GM12878 (cell line): ENCODE results near the gene SPATA45. TPM values are rescaled to one million over a fixed set of nuclear protein-coding genes. Genes with fewer than 3 reads are reported as not detected.
A peak's percentile ranks its signal among the peaks of the same experiment; 100 is the strongest.

Experiments used
- ATF7 ChIP-seq: fragments of 450-650 bp; IDR thresholded peaks from 2 replicates; pipeline ENCODE4 v1.6.1; 2016; ENCODE audit warnings: low read depth, mild to moderate bottlenecking
- BRCA1 ChIP-seq: IDR thresholded peaks from 2 replicates; pipeline ENCODE4 v1.6.1; 2011; ENCODE audit warnings: low read depth, low read length, improper control_type of control experiment
- CHD1 ChIP-seq: IDR thresholded peaks from 2 replicates; pipeline ENCODE4 v1.6.1; 2012; ENCODE audit warnings: low read depth, low read length, improper control_type of control experiment
- CHD2 ChIP-seq: IDR thresholded peaks from 2 replicates; pipeline ENCODE4 v1.6.1; 2011; ENCODE audit warnings: low read depth, low read length, improper control_type of control experiment, borderline replicate concordance
- FOXK2 ChIP-seq: fragments of 450-650 bp; IDR thresholded peaks from 2 replicates; pipeline ENCODE4 v1.6.1; 2017; ENCODE audit warnings: mild to moderate bottlenecking, moderate library complexity
- IRF4 ChIP-seq: IDR thresholded peaks from 2 replicates; pipeline ENCODE4 v1.6.1; 2011; ENCODE audit warnings: low read depth, low read length
- JUNB ChIP-seq: IDR thresholded peaks from 2 replicates; pipeline ENCODE4 v1.6.1; 2016; ENCODE audit warnings: antibody characterized with exemption, mild to moderate bottlenecking
- KDM1A ChIP-seq: fragments of 200-600 bp; sonication (generic); IDR thresholded peaks from 2 replicates; pipeline ENCODE4 v1.6.1; 2016; ENCODE audit warnings: borderline replicate concordance
- MTA2 ChIP-seq: fragments of 450-650 bp; IDR thresholded peaks from 2 replicates; pipeline ENCODE4 v1.6.1; 2016; ENCODE audit warnings: low read depth, mild to moderate bottlenecking, moderate library complexity
- MXI1 ChIP-seq: fragments of 150-350 bp; IDR thresholded peaks from 2 replicates; pipeline ENCODE4 v1.6.1; 2011; ENCODE audit warnings: low read depth, mild to moderate bottlenecking, inconsistent platforms, low read length, improper control_type of control experiment
- NFXL1 ChIP-seq: fragments of 450-650 bp; IDR thresholded peaks from 2 replicates; pipeline ENCODE4 v1.6.1; 2017; ENCODE audit warnings: antibody characterized with exemption, mild to moderate bottlenecking, borderline replicate concordance
- POU2F2 ChIP-seq: IDR thresholded peaks from 3 replicates; pipeline ENCODE4 v1.6.1; 2011; ENCODE audit warnings: low read depth, mild to moderate bottlenecking, low read length, borderline replicate concordance
- RAD21 ChIP-seq: IDR thresholded peaks from 2 replicates; pipeline ENCODE4 v1.6.1; 2011; ENCODE audit warnings: mild to moderate bottlenecking, low read depth, low read length, moderate library complexity; ENCODE audit not compliant: insufficient read depth
- RB1 ChIP-seq: fragments of 450-650 bp; formaldehyde crosslinking; IDR thresholded peaks from 2 replicates; pipeline ENCODE4 v1.6.1; 2017; ENCODE audit warnings: mild to moderate bottlenecking, borderline replicate concordance
- SMAD5 ChIP-seq: IDR thresholded peaks from 2 replicates; pipeline ENCODE4 v1.6.1; 2016; ENCODE audit warnings: antibody characterized with exemption, low read depth
- SMC3 ChIP-seq: IDR thresholded peaks from 2 replicates; pipeline ENCODE4 v1.6.1; 2011; ENCODE audit warnings: low read length, improper control_type of control experiment, borderline replicate concordance
- SUPT20H ChIP-seq: IDR thresholded peaks from 2 replicates; pipeline ENCODE4 v1.6.1; 2011; ENCODE audit warnings: low read depth, mild to moderate bottlenecking, low read length, moderate library complexity, borderline replicate concordance; ENCODE audit not compliant: control insufficient read depth
- TARDBP ChIP-seq: IDR thresholded peaks from 2 replicates; pipeline ENCODE4 v1.6.1; 2016; ENCODE audit warnings: borderline replicate concordance
- YBX1 ChIP-seq: fragments of 450-650 bp; IDR thresholded peaks from 2 replicates; pipeline ENCODE4 v1.6.1; 2016; ENCODE audit warnings: antibody characterized with exemption
- ZNF24 ChIP-seq: fragments of 450-650 bp; IDR thresholded peaks from 2 replicates; pipeline ENCODE4 v1.6.1; 2017; ENCODE audit warnings: antibody characterized with exemption, mild to moderate bottlenecking
- polyA plus RNA-seq, 11 experiments: library from polyadenylated mRNA; depleted of rRNA in 4 of 11; unstranded in 6 of 11; stranded (reverse) in 5 of 11; fragments of >200 nt; fragmentation: Nextera tagmentation in 4 of 11; fragmentation: Illumina TruSeq in 1 of 11; extraction: Ambion mirVana in 4 of 11; extraction: Trizol in 1 of 11; gene quantifications; 1 replicate in 1 of 11; 2 replicates in 10 of 11; pipeline versions ENCODE4 v1.2.1 to v1.2.3, GENCODE V29; 2011 to 2016; ENCODE audit warnings: inconsistent platforms in 2 of 11, missing spikeins in 2 of 11, low read depth in 1 of 11
- total RNA-seq, 4 experiments: library from RNA; depleted of rRNA in 3 of 4; stranded (reverse); fragments of >200 nt in 3 of 4; fragmentation: Illumina TruSeq in 1 of 4; extraction: Trizol in 1 of 4; gene quantifications; 2 replicates each; pipeline versions ENCODE4 v1.2.1 to v1.2.3, GENCODE V29; 2013 to 2021
- TF ChIP-seq, protein P1 (sequence below): fragments of 450-650 bp; IDR thresholded peaks from 2 replicates; pipeline ENCODE4 v1.6.1; 2016; ENCODE audit warnings: mild to moderate bottlenecking
- TF ChIP-seq, protein P2 (sequence below): IDR thresholded peaks from 2 replicates; pipeline ENCODE4 v1.6.1; 2012; ENCODE audit warnings: low read depth, low read length, improper control_type of control experiment
- TF ChIP-seq, protein P3 (sequence below): fragments of 450-650 bp; IDR thresholded peaks from 2 replicates; pipeline ENCODE4 v1.6.1; 2014; ENCODE audit warnings: mild to moderate bottlenecking
- TF ChIP-seq, protein P4 (sequence below): fragments of 450-650 bp; IDR thresholded peaks from 2 replicates; pipeline ENCODE4 v1.6.1; 2017; ENCODE audit warnings: mild to moderate bottlenecking, moderate library complexity

SPATA45 gene
- total and polyA plus RNA-seq, 10 of the 15 experiments (the other 5 are each of a cell fraction or from before 2014, with no cell fraction given) = 0.22 to 0.37 (median 0.31) TPM; not detected in 7

DNA sequence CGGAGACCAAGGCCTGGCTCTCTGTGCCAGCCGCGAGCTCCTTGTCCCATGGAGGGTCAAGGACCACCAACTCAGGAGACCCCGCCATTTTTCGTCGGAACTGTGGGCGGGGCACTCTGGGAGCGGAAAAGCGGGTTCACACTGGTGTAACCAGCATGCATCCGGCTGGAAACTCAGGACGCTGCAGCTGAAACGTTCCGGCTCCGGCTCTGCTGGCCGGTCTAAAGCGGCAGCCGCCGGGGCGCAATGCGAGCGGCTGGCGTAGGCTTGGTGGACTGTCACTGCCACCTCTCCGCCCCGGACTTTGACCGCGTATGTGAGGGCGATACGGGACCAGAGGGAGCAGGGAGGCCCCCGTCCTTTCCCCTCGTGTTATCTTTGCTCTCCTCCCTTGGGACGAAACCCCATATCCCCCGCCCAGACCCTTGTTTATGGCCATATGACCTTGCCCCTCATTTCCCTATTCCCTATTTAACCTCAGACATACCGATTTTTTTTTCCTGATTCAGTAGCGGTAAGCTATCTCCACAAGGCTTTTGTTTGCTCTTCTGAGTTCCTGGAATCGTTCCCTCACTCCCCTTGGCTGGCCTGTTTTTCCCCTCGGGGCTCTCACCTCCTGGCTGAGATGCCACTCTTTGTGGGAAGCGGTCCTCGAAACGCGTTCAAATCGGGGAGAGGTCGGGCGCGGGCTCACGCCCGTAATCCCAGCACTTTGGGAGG lies 55.6 kb downstream of the SPATA45 start, which contains the start of the genes NSL1 and TATDN3 (continued):
- TF ChIP-seq YBX1 (no peak), IRF4 (peak; percentile 88), NFXL1 (no peak), SMC3 (no peak; the same call in 1 of the 2 replicates), ATF7 (peak; percentile 58; the same call in 1 of the 2 replicates), MTA2 (peak; percentile 52), TARDBP (0 out of 2 replicates have a peak, but pooled peaks have one; percentile 85), RB1 (peak; percentile 98; the same call in 1 of the 2 replicates), FOXK2 (no peak), ZNF24 (peak; percentile 75; the same call in 1 of the 2 replicates), RAD21 (no peak), CHD1 (no peak; the same call in 1 of the 2 replicates), POU2F2 (peak; percentile 93), SMAD5 (peak; percentile 92), CHD2 (peak; percentile 75), MXI1 (peak; percentile 91), BRCA1 (no peak), SUPT20H (no peak), KDM1A (no peak), JUNB (no peak)
- TF ChIP-seq, protein P1, sequence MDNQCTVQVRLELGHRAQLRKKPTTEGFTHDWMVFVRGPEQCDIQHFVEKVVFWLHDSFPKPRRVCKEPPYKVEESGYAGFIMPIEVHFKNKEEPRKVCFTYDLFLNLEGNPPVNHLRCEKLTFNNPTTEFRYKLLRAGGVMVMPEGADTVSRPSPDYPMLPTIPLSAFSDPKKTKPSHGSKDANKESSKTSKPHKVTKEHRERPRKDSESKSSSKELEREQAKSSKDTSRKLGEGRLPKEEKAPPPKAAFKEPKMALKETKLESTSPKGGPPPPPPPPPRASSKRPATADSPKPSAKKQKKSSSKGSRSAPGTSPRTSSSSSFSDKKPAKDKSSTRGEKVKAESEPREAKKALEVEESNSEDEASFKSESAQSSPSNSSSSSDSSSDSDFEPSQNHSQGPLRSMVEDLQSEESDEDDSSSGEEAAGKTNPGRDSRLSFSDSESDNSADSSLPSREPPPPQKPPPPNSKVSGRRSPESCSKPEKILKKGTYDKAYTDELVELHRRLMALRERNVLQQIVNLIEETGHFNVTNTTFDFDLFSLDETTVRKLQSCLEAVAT = peak; percentile 75; the same call in 1 of the 2 replicates
- TF ChIP-seq, protein P2, sequence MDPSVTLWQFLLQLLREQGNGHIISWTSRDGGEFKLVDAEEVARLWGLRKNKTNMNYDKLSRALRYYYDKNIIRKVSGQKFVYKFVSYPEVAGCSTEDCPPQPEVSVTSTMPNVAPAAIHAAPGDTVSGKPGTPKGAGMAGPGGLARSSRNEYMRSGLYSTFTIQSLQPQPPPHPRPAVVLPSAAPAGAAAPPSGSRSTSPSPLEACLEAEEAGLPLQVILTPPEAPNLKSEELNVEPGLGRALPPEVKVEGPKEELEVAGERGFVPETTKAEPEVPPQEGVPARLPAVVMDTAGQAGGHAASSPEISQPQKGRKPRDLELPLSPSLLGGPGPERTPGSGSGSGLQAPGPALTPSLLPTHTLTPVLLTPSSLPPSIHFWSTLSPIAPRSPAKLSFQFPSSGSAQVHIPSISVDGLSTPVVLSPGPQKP = no peak
- TF ChIP-seq, protein P3, sequence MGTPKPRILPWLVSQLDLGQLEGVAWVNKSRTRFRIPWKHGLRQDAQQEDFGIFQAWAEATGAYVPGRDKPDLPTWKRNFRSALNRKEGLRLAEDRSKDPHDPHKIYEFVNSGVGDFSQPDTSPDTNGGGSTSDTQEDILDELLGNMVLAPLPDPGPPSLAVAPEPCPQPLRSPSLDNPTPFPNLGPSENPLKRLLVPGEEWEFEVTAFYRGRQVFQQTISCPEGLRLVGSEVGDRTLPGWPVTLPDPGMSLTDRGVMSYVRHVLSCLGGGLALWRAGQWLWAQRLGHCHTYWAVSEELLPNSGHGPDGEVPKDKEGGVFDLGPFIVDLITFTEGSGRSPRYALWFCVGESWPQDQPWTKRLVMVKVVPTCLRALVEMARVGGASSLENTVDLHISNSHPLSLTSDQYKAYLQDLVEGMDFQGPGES = peak; percentile 62
- TF ChIP-seq, protein P4, sequence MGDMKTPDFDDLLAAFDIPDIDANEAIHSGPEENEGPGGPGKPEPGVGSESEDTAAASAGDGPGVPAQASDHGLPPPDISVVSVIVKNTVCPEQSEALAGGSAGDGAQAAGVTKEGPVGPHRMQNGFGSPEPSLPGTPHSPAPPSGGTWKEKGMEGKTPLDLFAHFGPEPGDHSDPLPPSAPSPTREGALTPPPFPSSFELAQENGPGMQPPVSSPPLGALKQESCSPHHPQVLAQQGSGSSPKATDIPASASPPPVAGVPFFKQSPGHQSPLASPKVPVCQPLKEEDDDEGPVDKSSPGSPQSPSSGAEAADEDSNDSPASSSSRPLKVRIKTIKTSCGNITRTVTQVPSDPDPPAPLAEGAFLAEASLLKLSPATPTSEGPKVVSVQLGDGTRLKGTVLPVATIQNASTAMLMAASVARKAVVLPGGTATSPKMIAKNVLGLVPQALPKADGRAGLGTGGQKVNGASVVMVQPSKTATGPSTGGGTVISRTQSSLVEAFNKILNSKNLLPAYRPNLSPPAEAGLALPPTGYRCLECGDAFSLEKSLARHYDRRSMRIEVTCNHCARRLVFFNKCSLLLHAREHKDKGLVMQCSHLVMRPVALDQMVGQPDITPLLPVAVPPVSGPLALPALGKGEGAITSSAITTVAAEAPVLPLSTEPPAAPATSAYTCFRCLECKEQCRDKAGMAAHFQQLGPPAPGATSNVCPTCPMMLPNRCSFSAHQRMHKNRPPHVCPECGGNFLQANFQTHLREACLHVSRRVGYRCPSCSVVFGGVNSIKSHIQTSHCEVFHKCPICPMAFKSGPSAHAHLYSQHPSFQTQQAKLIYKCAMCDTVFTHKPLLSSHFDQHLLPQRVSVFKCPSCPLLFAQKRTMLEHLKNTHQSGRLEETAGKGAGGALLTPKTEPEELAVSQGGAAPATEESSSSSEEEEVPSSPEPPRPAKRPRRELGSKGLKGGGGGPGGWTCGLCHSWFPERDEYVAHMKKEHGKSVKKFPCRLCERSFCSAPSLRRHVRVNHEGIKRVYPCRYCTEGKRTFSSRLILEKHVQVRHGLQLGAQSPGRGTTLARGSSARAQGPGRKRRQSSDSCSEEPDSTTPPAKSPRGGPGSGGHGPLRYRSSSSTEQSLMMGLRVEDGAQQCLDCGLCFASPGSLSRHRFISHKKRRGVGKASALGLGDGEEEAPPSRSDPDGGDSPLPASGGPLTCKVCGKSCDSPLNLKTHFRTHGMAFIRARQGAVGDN = no peak
